ENCODE measurements around the gene TRIM56.
A peak's percentile ranks its signal among the peaks of the same experiment; 100 is the strongest.

DNA sequence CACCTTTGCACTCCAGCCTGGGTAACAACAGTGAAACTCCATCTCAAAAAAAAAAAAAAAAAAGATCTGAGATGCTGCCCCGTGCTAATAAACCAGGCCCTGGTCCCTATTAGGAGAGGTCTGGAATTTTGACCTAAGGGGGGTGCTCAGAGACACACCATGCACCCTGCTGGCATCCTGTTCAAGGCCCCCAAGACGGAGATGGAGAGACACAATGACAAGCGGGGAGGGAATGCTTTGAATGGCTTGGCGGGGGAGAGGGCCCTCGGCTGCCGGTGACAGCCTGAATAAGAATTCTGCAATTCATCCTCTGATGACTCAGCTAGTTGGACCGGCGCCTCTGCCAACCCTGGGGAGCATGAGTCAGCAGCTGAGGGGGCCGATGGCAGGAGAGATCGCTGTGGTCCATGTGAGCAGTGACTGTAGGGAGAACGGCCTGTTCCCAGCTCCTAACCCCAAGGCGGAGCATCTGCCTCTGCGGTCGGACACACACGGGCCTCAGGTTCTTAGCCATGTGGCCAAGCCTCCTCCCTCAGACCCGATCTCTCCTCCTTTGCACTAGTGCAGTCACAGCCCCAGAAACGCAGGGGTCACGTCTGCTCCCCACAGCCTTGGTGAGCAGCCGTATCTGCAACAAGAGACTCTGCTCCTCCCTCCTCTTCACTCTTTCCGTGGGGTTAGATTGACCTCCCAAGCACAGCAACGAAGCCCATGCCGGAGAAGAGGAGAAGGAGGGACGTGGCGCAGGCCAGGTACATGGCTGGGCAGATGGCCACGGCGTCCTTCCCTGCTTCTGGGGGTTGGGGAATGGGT, 14.9 kb downstream of the TRIM56 start:
- TF ChIP-seq, protein P1, sequence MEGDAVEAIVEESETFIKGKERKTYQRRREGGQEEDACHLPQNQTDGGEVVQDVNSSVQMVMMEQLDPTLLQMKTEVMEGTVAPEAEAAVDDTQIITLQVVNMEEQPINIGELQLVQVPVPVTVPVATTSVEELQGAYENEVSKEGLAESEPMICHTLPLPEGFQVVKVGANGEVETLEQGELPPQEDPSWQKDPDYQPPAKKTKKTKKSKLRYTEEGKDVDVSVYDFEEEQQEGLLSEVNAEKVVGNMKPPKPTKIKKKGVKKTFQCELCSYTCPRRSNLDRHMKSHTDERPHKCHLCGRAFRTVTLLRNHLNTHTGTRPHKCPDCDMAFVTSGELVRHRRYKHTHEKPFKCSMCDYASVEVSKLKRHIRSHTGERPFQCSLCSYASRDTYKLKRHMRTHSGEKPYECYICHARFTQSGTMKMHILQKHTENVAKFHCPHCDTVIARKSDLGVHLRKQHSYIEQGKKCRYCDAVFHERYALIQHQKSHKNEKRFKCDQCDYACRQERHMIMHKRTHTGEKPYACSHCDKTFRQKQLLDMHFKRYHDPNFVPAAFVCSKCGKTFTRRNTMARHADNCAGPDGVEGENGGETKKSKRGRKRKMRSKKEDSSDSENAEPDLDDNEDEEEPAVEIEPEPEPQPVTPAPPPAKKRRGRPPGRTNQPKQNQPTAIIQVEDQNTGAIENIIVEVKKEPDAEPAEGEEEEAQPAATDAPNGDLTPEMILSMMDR (IDR thresholded peaks at IDR 0.05): no peak
- TF ChIP-seq POLR2A (IDR thresholded peaks at IDR 0.05): peak in 1 of 2 donors; percentile 27

Measured in uterus (tissue), 2 donors.